Left kidney (tissue), 2 donors: ENCODE data around the gene MYDGF. TPM values are rescaled to one million over a fixed set of nuclear protein-coding genes. Genes with fewer than 3 reads are reported as not detected.

ENCODE experiments used
- DNase-seq: peaks from one replicate; pipeline ENCODE4 v3.0.0-alpha.2; 2013
- polyA plus RNA-seq: library from polyadenylated mRNA; unstranded; fragments of 120-200 nt; gene quantifications from one replicate; pipeline ENCODE4 v1.2.1, GENCODE V29; 2013; ENCODE audit not compliant: insufficient read length

The MYDGF gene
- polyA plus RNA-seq, 1 donor, result 59.2 TPM

DNA sequence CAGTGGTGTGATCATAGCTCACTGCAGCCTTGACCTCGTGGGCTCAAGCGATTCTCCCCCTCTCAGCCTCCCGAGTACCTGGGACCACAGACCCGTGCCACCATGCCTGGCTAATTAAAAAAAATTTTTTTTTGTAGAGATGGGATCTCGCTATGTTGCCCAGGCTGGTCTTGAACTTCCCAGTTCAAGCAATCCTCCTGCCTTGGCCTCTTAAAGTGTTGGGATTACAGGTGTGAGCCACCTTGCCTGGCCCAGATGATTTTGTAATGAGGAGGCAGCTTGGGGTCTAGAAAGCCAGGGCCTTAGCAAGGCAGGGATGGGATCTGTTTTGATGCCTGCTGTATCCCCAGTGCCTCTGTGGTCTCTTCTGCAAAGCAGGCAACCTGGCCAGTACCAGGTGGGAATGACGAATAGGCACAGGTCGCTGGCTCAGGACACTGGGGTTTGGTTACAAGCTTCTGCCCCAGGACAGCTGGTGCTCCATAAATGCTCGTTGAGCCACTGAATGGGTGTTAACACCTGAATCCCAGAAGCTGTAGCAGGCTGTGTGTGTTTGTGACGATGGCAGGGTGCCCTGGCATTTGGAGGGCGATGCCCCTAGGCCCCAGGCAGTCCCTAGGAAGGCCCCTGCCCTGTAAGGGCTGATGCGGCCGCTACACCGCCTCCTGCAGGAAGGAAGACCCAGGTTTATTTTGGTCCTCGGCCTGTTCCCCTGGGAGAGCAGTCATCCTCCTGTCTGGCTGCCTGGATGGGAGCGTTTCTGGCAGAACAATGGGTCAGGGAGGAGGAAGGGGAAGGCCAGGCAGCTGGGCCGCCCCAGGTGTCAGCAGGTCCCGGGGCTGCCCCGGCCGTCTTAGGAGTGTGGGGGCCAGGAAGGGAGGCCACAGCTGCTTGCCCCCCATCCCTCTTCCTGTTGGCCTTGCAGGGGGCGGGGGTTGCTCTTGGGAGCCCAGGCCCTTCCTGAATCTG, 22.2 kb downstream of the MYDGF start:
- no peak for DNase-seq

DNA sequence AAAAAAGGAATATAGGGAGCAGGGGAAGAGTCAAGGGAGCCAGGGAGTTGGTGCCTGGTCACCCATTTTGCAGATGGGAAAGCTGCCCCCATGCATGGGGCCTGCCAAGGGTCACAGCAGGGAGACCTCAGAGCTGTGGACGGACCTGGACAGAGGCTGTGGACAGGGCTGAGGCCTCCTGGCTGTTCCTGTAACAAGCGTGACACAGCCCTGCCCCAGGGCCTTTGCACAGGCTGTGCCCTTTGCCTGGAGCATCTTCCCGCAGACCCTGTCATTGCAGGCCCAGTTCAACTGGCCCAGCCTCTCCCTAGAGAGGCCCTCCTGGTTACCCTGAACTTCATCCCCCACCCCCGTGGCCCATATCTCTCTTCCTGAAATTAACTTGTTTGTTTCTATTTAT, 24.4 kb downstream of the MYDGF start:
- DNase-seq, result no peak

DNA sequence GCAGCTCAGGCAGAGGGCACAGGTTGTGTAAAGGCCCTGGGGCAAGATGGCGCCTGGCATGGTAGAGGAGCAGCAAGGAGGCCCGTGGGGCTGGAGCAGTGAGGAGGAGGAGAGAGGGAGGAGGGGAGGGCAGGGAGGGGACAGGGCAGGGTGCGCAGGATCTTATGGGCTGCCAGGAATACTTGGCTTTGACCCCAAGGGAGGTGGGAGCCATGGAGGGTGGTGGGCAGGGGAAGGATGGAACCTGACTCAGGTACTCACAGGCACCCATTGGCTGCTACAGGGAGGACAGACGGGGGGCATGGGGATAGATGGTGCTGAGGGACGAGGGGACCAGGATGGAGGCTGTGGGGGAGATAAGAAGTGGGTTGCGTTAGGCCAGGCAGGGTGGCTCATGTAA, 27.5 kb downstream of the MYDGF start:
- no peak for DNase-seq

DNA sequence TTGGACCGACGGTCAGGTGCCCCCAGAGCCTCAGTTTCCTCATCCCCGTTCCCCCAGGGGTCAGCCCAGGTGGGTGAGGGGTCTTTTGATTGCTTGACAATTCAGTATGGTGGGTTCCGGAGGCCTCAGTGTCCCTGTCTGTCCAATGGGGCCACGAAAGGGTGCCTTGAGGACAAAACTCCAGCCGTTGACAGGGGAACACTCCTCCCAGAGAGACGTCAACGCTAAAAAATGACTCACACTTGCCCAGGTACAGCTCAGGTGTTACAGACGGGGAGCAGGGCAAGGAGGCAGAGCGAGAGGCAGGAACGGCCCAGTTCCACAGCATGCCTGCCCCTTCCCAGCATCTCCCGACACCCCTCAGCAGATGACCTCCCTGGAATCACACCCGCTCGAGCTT, 29.0 kb downstream of the MYDGF start:
- DNase-seq, result no peak

DNA sequence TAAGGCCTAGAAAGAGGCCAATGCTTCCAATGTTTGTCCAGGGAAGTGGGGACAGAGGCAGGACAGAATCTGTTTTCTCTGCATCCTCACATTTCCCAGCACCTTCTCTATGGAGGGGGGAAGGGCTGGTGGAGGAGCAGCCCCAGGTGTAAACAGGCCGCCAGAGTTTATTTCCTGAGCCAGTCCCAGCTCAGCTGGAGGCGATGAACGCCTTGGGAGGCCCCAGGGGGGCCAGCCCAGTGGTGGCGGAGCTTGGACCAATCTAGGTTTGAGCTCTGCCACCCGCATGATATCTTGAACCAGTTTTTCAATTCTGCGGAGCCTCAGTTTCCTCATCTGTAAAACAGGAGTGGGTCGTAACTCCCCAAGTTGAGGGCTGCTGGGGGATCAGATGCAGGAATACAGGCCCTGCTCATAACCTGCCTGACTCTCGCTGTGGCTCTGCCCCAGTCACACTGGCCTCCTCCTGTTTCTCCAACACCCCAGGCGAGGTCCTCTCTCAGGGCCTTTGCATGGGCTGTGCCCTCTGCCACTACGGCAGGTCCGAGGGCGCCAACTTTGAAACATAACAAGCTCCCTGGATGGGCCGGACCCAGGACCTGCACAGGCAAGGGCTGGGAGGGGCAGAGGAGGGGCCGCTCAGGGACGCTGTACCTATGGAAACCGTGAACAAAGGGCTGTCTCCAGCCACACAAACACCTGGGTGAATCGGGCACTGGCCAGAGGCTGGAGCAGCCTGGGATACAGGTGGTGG, 29.7 kb downstream of the MYDGF start:
- no peak for DNase-seq

DNA sequence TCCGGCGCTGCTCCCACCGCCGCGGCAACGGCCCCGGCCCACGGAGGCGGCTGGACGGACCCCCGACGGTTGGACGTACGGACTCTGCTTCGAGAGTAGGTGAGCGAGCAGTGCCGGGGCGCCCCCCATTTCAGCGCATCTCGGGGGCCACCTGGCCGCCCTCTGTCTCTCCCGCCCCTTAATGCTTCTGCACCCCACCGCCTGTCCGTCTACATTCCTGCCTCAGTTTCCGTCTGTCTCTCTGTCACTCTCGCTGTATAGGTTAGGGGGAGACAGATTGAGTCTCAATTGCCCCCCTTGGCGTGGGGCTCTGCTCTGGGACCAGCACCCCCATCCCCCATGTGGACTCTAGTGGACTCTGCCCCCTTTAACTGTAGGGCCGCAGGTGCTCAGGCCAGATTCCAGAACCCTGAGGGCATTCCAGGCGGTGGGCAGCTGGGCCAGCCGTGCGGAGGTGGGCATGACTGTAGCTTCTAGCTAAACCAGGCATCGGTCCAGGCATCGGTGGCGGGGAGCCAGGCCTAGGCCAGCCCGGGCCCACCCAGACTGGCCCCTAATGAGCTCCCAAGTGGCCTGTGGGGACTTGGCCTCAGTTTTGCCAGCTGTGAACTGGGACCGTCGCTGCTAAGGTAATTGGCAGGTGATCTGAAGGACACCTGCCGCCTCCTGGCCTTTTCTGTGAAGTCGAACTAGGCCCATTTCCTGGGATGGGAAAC, 30.5 kb downstream of the MYDGF start:
- DNase-seq, result no peak

DNA sequence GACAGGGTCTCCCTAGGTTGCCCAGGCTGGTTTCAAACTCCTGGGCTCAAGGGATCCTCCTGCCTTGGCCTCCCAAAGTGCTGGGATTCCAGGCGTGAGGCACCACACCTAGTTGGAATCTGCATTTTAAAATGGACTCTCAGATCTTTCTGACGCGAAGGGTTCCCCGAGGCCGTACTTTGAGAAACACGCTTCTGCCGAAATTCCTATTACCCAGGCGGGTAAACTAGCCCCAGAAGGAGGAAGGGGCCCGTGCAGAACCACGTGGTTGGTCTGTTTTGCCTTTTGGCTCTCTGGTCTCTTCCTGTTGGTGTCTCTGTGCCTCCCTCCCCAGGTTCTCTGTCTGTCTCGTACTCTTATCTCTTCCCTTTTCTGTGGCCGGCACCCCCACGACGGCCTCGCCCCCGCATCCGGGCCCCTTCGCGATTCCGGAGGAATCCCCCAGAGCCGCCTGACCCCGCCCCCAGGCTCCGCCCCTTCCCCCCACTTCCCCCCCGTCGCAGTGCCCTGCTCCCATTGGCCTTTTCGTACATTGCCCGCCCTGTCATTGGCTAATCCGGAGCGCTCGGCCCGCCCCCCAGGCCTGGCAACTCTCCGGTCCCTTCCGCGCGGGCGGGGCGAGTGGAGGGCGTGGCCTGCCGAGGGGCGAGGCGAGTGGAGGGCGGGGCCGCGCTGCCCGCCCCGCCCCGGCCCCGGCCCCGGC, 31.2 kb downstream of the MYDGF start, which contains the start of gene TNFAIP8L1:
TNFAIP8L1 (plus strand) TSS at position 689 of the 703 bp plus-strand sequence. CDS start 12,354 bp downstream, outside the sequence.
- peak; percentile 96 for DNase-seq

DNA sequence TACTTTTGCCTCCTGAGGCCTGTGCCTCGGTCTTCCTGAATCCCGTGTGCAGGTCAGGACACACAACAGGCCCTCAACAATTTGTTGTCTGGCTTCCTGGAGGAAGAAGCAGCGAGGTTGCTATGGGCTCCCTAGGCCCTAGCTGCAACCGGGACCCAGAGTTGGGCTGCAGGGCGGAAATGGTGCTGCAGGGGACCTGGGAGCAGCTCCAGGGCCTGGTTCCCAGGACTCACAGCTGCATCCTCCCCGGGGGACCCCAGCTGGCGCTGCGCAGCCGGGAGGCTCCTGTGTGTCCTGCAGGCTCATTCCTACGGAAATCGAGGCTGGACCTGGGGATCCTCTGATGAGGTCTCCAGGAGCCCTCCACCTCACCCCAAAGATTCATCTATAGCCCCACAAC, 31.8 kb downstream of the MYDGF start:
- no peak for DNase-seq

DNA sequence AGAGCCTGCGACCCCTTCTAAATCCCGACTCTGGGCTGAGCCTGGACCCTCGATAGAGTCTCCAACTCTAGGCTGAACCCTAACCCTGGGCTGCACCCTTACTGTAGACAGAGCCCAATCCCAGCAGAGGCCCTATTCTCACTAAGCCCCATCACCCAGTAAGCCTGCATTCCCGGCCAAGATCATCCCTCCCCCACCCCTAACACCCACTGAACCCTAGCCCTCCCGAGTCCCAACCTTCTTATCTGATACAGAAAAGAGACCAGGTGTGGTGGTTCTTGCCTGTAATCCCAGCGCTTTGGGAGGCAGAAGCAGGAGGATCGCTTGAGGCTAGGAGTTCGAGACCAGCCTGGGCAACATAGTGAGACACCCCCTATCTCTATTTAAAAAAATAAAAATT, 33.4 kb downstream of the MYDGF start:
- no peak for DNase-seq

DNA sequence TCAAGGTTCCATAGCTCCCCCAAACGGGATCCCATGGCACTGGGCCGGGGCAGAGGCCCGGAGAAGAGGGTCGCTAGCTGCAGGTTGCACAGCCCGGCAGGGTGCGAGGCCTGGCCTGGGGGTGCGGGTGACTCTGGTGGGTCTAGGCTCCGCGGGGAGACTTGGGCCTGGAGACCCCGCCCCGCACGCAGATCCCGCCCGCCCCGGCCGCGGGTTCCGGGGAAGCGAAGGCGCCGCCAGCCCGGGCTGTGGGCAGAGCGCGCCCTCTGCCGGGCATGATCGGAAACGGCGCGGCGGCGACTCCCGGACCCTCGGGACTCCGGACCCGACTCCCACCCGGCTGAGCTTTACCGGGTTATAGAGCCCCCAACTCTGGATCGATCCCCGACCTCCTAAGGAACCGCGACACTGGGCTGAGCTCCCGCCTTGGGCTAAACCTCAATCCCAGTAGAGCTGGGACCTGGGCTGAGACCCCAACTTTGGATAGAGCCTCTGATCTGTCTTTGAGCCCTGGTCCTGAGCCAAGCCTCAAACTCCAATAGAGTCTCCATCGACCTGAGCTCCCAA, 33.9 kb downstream of the MYDGF start:
- peak; percentile 59 for DNase-seq

DNA sequence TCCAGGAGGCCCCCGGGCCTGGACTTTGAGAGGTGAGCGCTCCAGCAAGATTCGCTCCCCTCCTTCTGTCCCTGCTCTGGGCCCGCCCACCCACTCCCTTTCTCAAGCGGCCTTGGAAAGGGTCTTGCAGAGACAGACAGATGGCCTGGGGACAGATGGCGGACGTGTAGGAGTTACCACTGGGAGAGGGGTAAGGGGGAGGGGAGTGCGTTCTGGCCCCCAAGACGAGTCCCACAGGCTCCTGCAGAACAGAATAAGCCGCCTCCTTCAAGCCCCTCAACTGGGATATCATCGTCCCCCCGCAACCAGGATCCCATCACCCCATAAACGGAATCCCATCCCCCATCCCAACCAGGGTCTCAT, 34.4 kb downstream of the MYDGF start:
- DNase-seq, result no peak

DNA sequence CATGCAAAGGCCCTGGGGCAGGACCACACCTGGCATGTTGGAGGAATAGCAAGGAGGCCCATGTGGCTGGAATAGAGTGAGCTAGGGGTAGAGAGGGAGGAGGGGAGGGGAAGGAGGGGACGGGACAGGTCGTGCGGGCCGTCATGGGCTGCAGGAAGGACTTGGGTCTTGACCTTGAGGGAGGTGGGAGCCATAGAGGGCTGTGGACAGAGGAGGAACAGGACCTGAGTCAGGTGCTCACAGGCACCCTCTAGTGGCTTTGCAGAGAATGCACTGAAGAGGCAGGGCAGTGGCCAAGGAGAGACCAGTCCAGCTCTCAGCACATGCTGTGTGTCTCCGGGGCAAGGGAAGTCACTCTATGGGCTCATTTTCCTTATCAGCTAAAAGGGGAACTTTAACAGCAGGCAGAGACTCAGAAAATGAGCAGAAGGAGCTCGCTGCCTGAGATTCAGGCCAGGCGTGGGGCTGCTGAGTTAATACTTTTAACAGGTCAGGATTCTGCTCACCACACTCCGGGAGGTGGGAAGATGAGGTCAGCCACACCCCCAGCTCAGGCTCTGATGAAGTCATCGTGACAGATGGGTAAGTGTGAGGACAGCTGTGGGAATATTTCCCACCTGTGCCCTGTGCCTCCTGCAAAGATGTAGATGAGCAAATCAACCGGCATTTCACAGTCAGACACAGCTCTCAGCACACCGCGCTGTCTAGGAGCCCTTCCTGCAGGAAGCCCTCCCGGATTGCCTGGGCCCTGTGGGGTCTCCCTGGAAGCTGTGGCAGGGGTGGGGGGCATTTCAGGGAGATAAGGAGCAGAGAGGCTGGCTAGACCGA, 36.8 kb downstream of the MYDGF start:
- DNase-seq, result no peak

DNA sequence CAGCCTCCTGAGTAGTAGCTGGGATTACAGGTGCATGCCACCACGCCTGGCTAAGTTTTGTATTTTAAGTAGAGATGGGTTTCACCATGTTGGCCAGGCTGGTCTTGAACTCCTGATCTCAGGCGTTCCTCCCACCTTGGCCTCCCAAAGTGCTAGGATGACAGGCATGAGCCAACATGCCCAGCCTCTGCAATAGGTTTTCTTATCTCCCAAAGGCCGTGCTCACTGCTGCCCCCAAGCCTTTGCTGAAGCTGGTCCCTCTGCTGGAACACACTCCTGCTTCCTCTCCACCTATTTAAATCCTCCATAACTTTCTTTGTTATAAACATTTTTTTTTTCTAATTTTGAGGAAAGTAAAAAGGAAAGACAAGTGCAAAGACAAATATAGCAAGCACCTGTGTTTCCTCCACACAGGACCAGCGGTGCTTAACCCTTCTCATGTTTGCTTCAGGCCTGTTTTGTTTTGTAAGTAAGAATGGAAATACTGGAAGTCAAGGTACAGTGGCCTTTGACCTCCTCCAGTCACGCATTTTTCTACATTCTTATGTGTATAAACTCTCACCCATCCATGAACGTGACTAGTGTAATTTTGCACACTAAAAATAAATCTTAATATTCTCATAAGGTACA, 45.3 kb downstream of the MYDGF start:
- no peak for DNase-seq

DNA sequence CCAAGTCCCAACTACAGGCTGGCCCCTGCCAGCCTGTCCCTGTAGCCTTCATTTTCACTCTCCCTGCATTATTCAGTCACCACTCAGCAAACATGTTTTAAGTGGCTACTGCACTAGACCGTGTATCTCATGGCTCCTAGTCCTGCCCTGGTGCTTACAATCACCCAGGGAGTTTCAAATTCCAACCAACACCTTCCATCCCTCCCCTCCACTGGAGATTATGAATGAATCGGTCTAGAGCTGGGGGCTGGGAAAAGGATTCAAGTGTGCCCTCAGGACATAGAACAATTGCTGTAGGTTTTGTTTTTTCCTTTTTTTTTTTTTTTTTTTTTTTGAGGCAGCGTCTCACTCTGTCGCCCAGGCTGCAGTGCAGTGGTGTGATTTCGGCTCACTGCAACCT, 45.8 kb downstream of the MYDGF start:
- no peak for DNase-seq

DNA sequence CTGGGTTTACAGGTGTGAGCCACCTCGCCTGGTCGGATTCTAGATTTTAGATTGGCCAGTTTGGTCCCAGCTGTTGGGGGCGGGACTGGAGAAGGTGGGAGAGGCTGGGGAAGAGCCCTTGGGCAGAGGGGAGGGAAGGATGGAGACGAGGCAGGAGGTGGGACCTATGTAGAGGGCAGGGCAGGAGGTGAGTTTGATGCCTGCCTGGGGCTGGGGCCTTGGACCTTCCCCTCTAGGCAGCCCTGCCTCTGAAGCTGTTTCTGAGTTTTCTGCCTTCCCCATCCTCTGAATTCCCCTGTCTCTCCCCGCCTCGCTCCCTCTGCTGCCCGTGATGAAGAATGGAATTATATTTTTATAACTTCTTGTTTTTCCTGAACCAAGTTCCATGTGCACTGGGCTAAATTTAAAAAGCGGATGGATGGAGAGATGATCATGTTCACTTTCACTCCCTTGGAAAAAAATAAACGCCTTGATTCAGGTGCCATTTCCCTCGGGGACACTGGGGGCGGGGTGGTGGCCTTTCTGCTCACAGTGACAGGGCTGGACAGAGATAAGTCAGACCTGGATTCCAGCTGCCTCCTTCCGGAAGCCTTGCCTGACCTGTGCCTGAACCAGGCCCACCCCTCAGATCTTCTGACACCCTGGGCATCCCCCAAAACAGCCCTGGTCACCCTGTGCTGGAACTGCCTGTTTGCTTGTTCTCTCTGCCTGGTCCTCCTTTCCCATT, 47.3 kb downstream of the MYDGF start:
- DNase-seq, result no peak

DNA sequence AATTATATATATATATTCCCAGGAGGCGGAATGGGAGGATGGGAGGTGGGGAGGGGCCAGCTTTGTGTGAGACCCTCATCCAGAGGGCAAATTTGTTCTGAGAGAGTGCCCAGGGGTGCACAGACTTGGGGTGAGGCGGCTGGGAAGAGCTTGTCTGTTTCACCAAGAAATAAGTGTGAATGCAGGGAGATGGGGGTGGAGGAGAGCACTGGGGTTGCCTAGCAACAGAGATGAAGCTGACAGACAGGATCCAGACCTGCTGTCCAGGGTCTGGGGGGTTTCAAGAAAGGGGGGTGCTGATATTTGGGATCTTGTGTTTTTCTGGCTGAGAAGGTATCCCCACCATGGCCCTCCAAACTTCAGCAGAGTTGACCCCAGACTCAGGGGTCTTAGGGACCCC, 49.5 kb downstream of the MYDGF start:
- DNase-seq, result no peak

DNA sequence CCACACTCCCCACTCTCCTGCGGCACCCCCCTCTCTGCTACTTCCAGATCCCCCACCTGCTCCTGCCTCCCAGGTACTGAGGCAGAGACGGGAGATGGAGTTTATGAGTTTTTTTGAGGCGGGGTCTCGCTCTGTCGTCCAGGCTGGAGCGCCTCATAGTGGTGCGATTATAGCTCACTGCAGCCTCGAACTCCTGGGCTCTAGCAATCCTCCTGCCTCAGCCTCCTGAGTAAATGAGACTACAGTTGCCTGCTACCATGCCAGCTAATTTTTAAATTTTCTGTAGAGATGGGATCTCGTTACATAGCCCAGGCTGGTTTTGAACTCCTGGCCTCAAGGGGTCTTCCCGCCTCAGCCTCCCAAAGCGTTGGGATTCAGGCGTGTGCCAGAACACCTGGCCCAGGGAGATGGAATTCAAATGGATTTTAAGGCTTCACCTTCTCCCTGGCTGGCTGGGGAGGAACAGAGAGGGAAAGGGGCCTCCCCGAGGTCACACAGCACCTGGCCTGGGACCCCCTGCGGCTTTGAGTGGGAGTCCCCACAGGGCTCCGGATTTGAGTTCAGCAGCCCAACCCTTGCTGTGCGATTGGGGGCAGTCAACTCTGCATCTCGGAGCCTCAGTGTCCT, 50.4 kb downstream of the MYDGF start:
- DNase-seq, result no peak

DNA sequence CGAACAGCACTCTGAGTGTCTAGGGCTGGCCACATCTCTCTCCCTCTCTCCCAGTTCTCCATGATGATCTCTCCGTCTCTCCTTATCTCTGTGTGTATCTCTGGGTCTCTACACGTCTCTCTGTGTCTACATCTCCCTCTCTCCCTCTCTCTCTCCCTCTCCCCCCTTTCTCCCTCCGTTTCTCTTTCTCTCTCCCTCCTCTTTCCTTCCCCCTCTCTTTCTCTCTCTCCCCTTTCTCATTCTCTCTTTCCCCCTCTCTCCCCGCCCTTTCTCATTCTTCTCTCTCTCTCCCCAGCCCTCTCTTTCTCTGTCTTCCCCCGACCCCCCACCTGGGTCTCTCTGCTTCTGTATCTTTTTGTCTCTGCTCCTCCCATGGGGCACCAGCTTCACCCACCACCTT, 52.1 kb downstream of the MYDGF start:
- no peak for DNase-seq

DNA sequence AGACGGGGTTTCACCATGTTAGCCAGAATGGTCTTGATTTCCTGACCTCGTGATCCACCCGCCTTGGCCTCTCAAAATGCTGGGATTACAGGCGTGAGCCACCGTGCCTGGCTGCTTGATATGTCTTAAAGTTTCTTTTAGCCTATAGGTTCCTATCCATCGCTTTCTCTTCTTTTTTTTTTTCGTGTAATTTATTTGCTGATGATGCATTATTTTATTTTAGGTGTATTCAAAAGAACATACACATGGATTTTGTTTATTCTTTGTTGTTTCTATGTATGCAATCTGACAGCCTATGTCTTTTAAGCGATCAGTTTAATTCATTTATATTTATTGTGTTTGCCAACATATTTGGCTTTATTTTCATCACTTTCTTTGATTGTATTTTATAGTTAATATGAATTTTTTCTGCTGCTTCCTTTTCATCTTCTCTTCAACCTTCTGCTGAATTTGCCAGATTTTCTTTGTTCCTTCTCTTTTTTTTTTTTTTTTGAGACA, 56.8 kb downstream of the MYDGF start:
- DNase-seq, result no peak
